GM21619 (cell line): ENCODE measurements around the gene KLRC1.
"Not testable (repeated sequence)": the region's sequence is repeated elsewhere in the genome, so short reads cannot be mapped to it uniquely, and the experiment has no call there.

ENCODE experiments used
- ATAC-seq: cut with Tn5 transposase; IDR thresholded peaks from one replicate; pipeline ENCODE4 v1.9.1; 2021; ENCODE audit not compliant: unreplicated experiment

The KLRC1 gene

GRCh38 chr12:10453156-10453555 lies at the start of gene KLRC1:
Gene KLRC1, minus strand, starts transcription at chr12:10453377. Its CDS starts 2,221 bp downstream, at chr12:10451156.
- no peak for ATAC-seq

GRCh38 chr12:10501030-10501429 lies 47.9 kb upstream of the KLRC1 start:
- ATAC-seq: no peak

- no peak for ATAC-seq
Observed at GRCh38 chr12:10498042-10498441, 44.9 kb upstream of the KLRC1 start.

GRCh38 chr12:10497602-10498001 lies 44.4 kb upstream of the KLRC1 start:
- no peak for ATAC-seq

GRCh38 chr12:10491766-10492165 lies 38.6 kb upstream of the KLRC1 start:
- no peak for ATAC-seq

GRCh38 chr12:10487328-10487727 lies 34.2 kb upstream of the KLRC1 start:
- not testable (repeated sequence) for ATAC-seq

- not testable (repeated sequence) for ATAC-seq
Observed at GRCh38 chr12:10481901-10482300, 28.7 kb upstream of the KLRC1 start.

GRCh38 chr12:10472808-10473207 lies 19.6 kb upstream of the KLRC1 start:
- ATAC-seq: not testable (repeated sequence)

GRCh38 chr12:10469701-10470100 lies 16.5 kb upstream of the KLRC1 start:
- ATAC-seq: no peak

GRCh38 chr12:10466311-10466710 lies 13.1 kb upstream of the KLRC1 start:
- no peak for ATAC-seq

GRCh38 chr12:10457760-10458159 lies 4.6 kb upstream of the KLRC1 start:
- ATAC-seq: no peak

- ATAC-seq: no peak
Observed at GRCh38 chr12:10456856-10457255, 3.7 kb upstream of the KLRC1 start.

GRCh38 chr12:10455766-10456165 lies 2.6 kb upstream of the KLRC1 start:
- no peak for ATAC-seq

GRCh38 chr12:10454531-10454930 lies 1.4 kb upstream of the KLRC1 start:
- ATAC-seq: no peak

GRCh38 chr12:10448236-10448635 lies 4.9 kb downstream of the KLRC1 start:
- no peak for ATAC-seq

- not testable (repeated sequence) for ATAC-seq
Observed at GRCh38 chr12:10446052-10446451, 7.1 kb downstream of the KLRC1 start.

GRCh38 chr12:10441144-10441543 lies 12.0 kb downstream of the KLRC1 start:
- ATAC-seq: not testable (repeated sequence)

GRCh38 chr12:10439608-10440274 lies 13.4 kb downstream of the KLRC1 start:
- not testable (repeated sequence) for ATAC-seq

GRCh38 chr12:10437601-10438000 lies 15.6 kb downstream of the KLRC1 start:
- not testable (repeated sequence) for ATAC-seq

- ATAC-seq: not testable (repeated sequence)
Observed at GRCh38 chr12:10435816-10436215, 17.4 kb downstream of the KLRC1 start, which contains the start of gene KLRC2. Gene KLRC2, minus strand, starts transcription at chr12:10436010. Its CDS starts 24 bp downstream, at chr12:10435986.

GRCh38 chr12:10430623-10431022 lies 22.6 kb downstream of the KLRC1 start:
- not testable (repeated sequence) for ATAC-seq

GRCh38 chr12:10425938-10426337 lies 27.2 kb downstream of the KLRC1 start:
- not testable (repeated sequence) for ATAC-seq
